ENCODE measurements around the gene GJA4.
A peak's percentile ranks its signal among the peaks of the same experiment; 100 is the strongest.
"Not testable (repeated sequence)": the region's sequence is repeated elsewhere in the genome, so short reads cannot be mapped to it uniquely, and the experiment has no call there.

GJA4 gene

GRCh38 chr1:34770891-34771504 is 21.8 kb upstream of the GJA4 start:
- no peak for DNase-seq

- DNase-seq = no peak
Measured at GRCh38 chr1:34771573-34772371, 21.0 kb upstream of the GJA4 start.

- not testable (repeated sequence) for DNase-seq
Measured at GRCh38 chr1:34773114-34773513, 19.7 kb upstream of the GJA4 start.

GRCh38 chr1:34774957-34775356 is 17.8 kb upstream of the GJA4 start:
- no peak for DNase-seq

- no peak for DNase-seq
Measured at GRCh38 chr1:34776911-34777310, 15.9 kb upstream of the GJA4 start.

GRCh38 chr1:34777519-34778321 is 15.1 kb upstream of the GJA4 start:
- no peak for DNase-seq

- DNase-seq = no peak
Measured at GRCh38 chr1:34778381-34778780, 14.4 kb upstream of the GJA4 start.

GRCh38 chr1:34779005-34779404 is 13.8 kb upstream of the GJA4 start:
- DNase-seq = no peak

- no peak for DNase-seq
Measured at GRCh38 chr1:34779526-34779925, 13.3 kb upstream of the GJA4 start.

GRCh38 chr1:34779962-34780361 is 12.8 kb upstream of the GJA4 start:
- DNase-seq = no peak

- DNase-seq = no peak
Measured at GRCh38 chr1:34780528-34780927, 12.3 kb upstream of the GJA4 start.

GRCh38 chr1:34781071-34781843 is 11.5 kb upstream of the GJA4 start, which contains the start of gene GJB3:
Gene GJB3, plus strand, starts transcription at chr1:34781214. Its CDS starts 3,549 bp downstream, at chr1:34784763.
- no peak for DNase-seq

GRCh38 chr1:34781844-34782391 is 10.9 kb upstream of the GJA4 start:
- DNase-seq = no peak

GRCh38 chr1:34784751-34785221 is 8.0 kb upstream of the GJA4 start:
- DNase-seq = no peak

- no peak for DNase-seq
Measured at GRCh38 chr1:34785231-34785874, 7.4 kb upstream of the GJA4 start.

- no peak for DNase-seq
Measured at GRCh38 chr1:34785875-34786470, 6.8 kb upstream of the GJA4 start.

- DNase-seq = peak; percentile 32
Measured at GRCh38 chr1:34786521-34787325, 6.1 kb upstream of the GJA4 start.

GRCh38 chr1:34787461-34788420 is 5.1 kb upstream of the GJA4 start:
- DNase-seq = no peak

- DNase-seq = no peak
Measured at GRCh38 chr1:34790985-34791384, 1.8 kb upstream of the GJA4 start.

All from NK-92 treated with Interleukin-12 subunit alpha and Interleukin-12 subunit beta, amount 100 ng/mL, for 24 hours (cell line).